Activated B cell treated with CpG ODN at 0.5 μM for 24 hours (primary cell): ENCODE results near the gene NPAS2. TPM values are rescaled to one million over a fixed set of nuclear protein-coding genes. Genes with fewer than 3 reads are reported as not detected.

Source experiments
- ATAC-seq: fragments of 200-7000 bp; cut with Tn5 transposase; one replicate; pipeline ENCODE4 v1.10.0; 2021; ENCODE audit warnings: low read depth, mild to moderate bottlenecking, moderate library complexity
- CTCF ChIA-PET: fragments of 350-600 bp; sonication (Branson Sonifier 250); formaldehyde crosslinking; loops from one replicate; lab custom pipeline; 2021; ENCODE audit warnings: antibody characterized with exemption; lab: Charles Lee
- POLR2A ChIA-PET: fragments of 350-600 bp; sonication (Branson Sonifier 250); formaldehyde crosslinking; loops from one replicate; lab custom pipeline; 2021; ENCODE audit warnings: antibody characterized with exemption; lab: Charles Lee
- DNase-seq: peaks from one replicate; pipeline ENCODE4 v3.0.0; 2022
- H3K27ac Mint-ChIP-seq: one replicate; pipeline ENCODE4 v1.8.0; 2020; ENCODE audit warnings: mixed read lengths
- H3K27me3 Mint-ChIP-seq: one replicate; pipeline ENCODE4 v1.8.0; 2021; ENCODE audit warnings: mixed read lengths
- H3K36me3 Mint-ChIP-seq: one replicate; pipeline ENCODE4 v1.8.0; 2021; ENCODE audit warnings: low read depth, mixed read lengths
- H3K4me1 Mint-ChIP-seq: one replicate; pipeline ENCODE4 v1.8.0; 2021; ENCODE audit warnings: mixed read lengths
- H3K4me3 Mint-ChIP-seq: one replicate; pipeline ENCODE4 v1.8.0; 2020; ENCODE audit warnings: mild to moderate bottlenecking, mixed read lengths
- H3K9me3 Mint-ChIP-seq: one replicate; pipeline ENCODE4 v1.8.0; 2020; ENCODE audit warnings: mixed read lengths
- CTCF ChIP-seq: fragments of 200-600 bp; IDR thresholded peaks from one replicate; pipeline ENCODE4 v1.8.0; 2022; ENCODE audit warnings: antibody characterized with exemption, mild to moderate bottlenecking
- intact Hi-C: fragments of 100-400 bp; cut with micrococcal nuclease; formaldehyde crosslinking; loops from one replicate; pipeline ENCODE4 v1.15.1; 2024
- total RNA-seq: library from RNA; stranded (reverse); gene quantifications from 2 replicates; pipeline ENCODE4 v1.2.3, GENCODE V29; 2022

The NPAS2 gene
- total RNA-seq, 1 donor from 2014 or later: not detected

GRCh38 chr2:100956081-100956480 lies 136.1 kb downstream of the NPAS2 start:
- Mint-ChIP-seq H3K36me3 (no peaks in the 10 kb centered on the region), H3K4me1 (no peaks in the 10 kb centered on the region), H3K27ac (no peak overlapping the region), H3K27me3 (peaks cover 17% of the 10 kb centered on the region), H3K9me3 (peaks cover 2% of the 10 kb centered on the region), H3K4me3 (no peak overlapping the region)
- ATAC-seq: no peak
- ChIA-PET POLR2A (no interaction called here), CTCF (no interaction called here)
- TF ChIP-seq CTCF: no peak
- no peak for DNase-seq
- intact Hi-C loops: no loop called here

DNA sequence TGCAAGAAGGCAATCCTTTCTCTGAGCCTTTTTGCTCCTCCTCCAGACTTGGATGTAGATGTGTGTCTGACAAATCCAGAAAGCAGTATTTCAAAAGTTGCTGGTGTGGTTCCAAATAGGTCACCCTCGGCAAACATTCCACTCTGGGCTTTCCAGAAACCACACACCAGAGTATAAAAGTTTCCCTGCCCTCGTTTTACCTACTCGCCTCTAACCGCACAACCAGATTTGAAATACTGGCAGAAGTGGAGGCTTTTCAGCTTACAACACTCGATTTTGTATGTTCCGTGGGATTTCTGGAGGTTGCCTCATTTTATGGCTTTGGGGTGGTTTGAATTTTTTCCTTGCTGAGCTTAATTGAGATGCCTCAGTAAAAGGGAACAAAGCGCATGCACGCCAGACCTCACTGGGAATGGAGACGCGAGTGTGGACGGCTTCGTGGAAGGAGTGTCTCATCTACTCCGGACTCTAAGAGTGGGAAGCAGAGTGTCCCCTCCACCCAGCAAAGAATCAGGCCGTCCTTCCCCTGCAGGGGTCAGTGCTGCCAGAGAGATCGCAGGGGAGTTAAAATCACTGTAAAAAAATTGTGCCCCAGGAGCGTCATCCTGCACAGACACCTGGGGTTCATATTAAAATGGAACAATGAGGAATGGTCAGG lies 138.2 kb downstream of the NPAS2 start:
- TF ChIP-seq CTCF: no peak
- Mint-ChIP-seq H3K9me3 (peaks cover 2% of the 10 kb centered on the region), H3K36me3 (no peaks in the 10 kb centered on the region), H3K4me3 (no peak overlapping the region), H3K27ac (no peak overlapping the region), H3K27me3 (peaks cover 17% of the 10 kb centered on the region), H3K4me1 (no peaks in the 10 kb centered on the region)
- ChIA-PET POLR2A (no interaction called here), CTCF (no interaction called here)
- DNase-seq (no peak), ATAC-seq (no peak)
- intact Hi-C loops: no loop called here

DNA sequence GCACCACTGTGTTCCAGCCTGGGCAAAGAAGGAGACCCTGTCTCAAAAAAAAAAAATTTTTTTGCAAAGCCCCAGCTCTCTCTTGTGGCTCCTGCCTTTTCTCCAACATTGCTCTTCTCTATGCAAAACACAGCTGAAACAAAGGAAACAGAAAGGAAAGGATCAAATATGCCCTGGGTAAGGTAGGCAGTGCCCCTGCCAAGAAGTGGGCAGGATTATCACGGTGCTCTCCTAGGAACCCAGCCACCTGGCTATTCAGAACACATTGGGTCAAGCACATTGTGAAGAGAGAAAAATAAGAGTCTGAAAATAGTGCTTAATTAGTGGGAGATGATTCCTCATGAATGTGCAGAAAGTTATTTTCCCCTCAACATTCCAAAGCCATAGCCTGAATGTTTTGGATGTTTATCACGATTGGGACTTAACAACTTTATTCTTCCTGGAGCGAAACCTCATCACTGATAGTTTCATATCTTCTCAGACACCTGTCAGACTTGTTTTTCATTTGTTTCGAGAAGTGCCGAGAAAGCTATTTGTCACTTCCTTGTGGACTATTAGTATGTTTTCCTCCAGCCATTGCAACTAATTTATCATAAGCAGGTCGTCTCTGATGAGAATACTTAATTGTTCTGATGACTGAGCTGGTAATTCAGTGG lies 139.4 kb downstream of the NPAS2 start:
- intact Hi-C loops: no loop called here
- no peak for TF ChIP-seq CTCF
- Mint-ChIP-seq H3K27me3 (peaks cover 17% of the 10 kb centered on the region), H3K27ac (no peak overlapping the region), H3K4me3 (no peak overlapping the region), H3K36me3 (no peaks in the 10 kb centered on the region), H3K9me3 (peaks cover 2% of the 10 kb centered on the region), H3K4me1 (no peaks in the 10 kb centered on the region)
- DNase-seq (no peak), ATAC-seq (no peak)
- CTCF ChIA-PET: no interaction called here
- POLR2A ChIA-PET: no interaction called here

- ATAC-seq: no peak
- ChIA-PET CTCF (no interaction called here), POLR2A (no interaction called here)
- TF ChIP-seq CTCF: no peak
- H3K4me1 Mint-ChIP-seq: no peaks in the 10 kb centered on the region
- no peak overlapping the region for H3K27ac Mint-ChIP-seq
- DNase-seq: no peak
- H3K4me3 Mint-ChIP-seq: no peak overlapping the region
- intact Hi-C loops: no loop called here
- H3K9me3 Mint-ChIP-seq: peaks cover 2% of the 10 kb centered on the region
- H3K27me3 Mint-ChIP-seq: peaks cover 17% of the 10 kb centered on the region
- no peaks in the 10 kb centered on the region for H3K36me3 Mint-ChIP-seq
Measured at GRCh38 chr2:100960688-100961087, 140.7 kb downstream of the NPAS2 start.

GRCh38 chr2:100962366-100963025 lies 142.6 kb downstream of the NPAS2 start:
- H3K27me3 Mint-ChIP-seq: peaks cover 11% of the 10 kb centered on the region
- no peak overlapping the region for H3K27ac Mint-ChIP-seq
- H3K4me3 Mint-ChIP-seq: no peak overlapping the region
- no peaks in the 10 kb centered on the region for H3K4me1 Mint-ChIP-seq
- POLR2A ChIA-PET: no interaction called here
- no peak for TF ChIP-seq CTCF
- no peaks in the 10 kb centered on the region for H3K36me3 Mint-ChIP-seq
- DNase-seq (no peak), ATAC-seq (no peak)
- CTCF ChIA-PET: no interaction called here
- H3K9me3 Mint-ChIP-seq: no peaks in the 10 kb centered on the region
- intact Hi-C loops: no loop called here
